H1 (cell line): Measurements from ENCODE around the gene GPR160.

ENCODE experiments used
- GABPA ChIP-seq: IDR thresholded peaks from 2 replicates; pipeline ENCODE4 v1.6.1; 2011; ENCODE audit warnings: mild to moderate bottlenecking, low read length, moderate library complexity, borderline replicate concordance; ENCODE audit not compliant: insufficient read depth
- TF ChIP-seq, protein P1 (sequence below): IDR thresholded peaks from 2 replicates; pipeline ENCODE4 v1.6.1; 2012; ENCODE audit warnings: low read length, inconsistent platforms
- TF ChIP-seq, protein P2 (sequence below), 3 experiments: IDR thresholded peaks; 1 replicate in 2 of 3; 2 replicates in 1 of 3; pipeline versions ENCODE4 v1.5.1 to v1.6.1; 2011; ENCODE audit warnings: low read length in 3 of 3, mild to moderate bottlenecking in 3 of 3, inconsistent platforms in 2 of 3, low read depth in 1 of 3, moderate library complexity in 1 of 3; ENCODE audit not compliant: insufficient read depth in 1 of 3; ENCODE audit errors: control extremely low read depth in 1 of 3

DNA sequence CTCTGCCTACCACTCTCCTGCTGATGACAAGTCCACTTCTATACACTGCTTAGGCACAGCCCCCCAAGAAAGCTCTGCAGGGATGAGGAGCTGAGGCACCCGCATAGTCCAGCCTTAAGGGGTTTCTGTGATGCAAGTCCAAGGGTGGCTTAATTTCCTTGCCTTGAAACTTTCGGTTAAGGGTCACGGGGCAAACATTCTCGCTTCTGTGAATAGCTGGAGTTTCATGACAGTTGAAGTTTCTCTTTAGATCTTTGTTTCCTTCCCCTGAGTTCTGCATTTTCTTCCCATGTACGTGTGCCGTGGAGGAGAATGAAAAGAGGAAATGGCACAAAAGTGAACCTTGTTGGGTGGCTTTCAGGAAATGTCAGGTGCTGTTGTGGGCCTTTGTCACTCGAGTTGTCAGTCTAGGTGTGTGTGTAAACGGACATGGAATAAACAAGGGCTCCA, 7.0 kb downstream of the GPR160 start:
- TF ChIP-seq, protein P1, sequence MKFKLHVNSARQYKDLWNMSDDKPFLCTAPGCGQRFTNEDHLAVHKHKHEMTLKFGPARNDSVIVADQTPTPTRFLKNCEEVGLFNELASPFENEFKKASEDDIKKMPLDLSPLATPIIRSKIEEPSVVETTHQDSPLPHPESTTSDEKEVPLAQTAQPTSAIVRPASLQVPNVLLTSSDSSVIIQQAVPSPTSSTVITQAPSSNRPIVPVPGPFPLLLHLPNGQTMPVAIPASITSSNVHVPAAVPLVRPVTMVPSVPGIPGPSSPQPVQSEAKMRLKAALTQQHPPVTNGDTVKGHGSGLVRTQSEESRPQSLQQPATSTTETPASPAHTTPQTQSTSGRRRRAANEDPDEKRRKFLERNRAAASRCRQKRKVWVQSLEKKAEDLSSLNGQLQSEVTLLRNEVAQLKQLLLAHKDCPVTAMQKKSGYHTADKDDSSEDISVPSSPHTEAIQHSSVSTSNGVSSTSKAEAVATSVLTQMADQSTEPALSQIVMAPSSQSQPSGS: no peak
- no peak for TF ChIP-seq GABPA
- TF ChIP-seq, protein P2, sequence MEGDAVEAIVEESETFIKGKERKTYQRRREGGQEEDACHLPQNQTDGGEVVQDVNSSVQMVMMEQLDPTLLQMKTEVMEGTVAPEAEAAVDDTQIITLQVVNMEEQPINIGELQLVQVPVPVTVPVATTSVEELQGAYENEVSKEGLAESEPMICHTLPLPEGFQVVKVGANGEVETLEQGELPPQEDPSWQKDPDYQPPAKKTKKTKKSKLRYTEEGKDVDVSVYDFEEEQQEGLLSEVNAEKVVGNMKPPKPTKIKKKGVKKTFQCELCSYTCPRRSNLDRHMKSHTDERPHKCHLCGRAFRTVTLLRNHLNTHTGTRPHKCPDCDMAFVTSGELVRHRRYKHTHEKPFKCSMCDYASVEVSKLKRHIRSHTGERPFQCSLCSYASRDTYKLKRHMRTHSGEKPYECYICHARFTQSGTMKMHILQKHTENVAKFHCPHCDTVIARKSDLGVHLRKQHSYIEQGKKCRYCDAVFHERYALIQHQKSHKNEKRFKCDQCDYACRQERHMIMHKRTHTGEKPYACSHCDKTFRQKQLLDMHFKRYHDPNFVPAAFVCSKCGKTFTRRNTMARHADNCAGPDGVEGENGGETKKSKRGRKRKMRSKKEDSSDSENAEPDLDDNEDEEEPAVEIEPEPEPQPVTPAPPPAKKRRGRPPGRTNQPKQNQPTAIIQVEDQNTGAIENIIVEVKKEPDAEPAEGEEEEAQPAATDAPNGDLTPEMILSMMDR (IDR thresholded peaks at IDR 0.05; ENCODE audit: control extremely low read depth in 1 of 3, insufficient read depth in 1 of 3, low read depth in 1 of 3, low read length in 3 of 3): no peak
